HEK293 (cell line): ENCODE results near the gene ZFYVE28.
A peak's percentile ranks its signal among the peaks of the same experiment; 100 is the strongest.

ENCODE experiments used
- CTCF ChIA-PET: fragments of 350-600 bp; formaldehyde crosslinking; extraction: SDS; loops from one replicate; lab custom pipeline; 2021; ENCODE audit warnings: antibody characterized with exemption; lab: Yijun Ruan, JAX
- POLR2A ChIA-PET: fragments of 300-600 bp; formaldehyde crosslinking; extraction: SDS; loops from one replicate; lab custom pipeline; 2020; ENCODE audit warnings: antibody characterized with exemption, inconsistent platforms; lab: Yijun Ruan, JAX
- H3K27ac ChIP-seq: fragments of 200-500 bp; sonication (Bioruptor generic); 2 replicates; pipeline ENCODE4 v1.5.1; 2014; ENCODE audit warnings: low read depth, low read length, control low read depth, inconsistent platforms; ENCODE audit errors: extremely low read depth
- H3K36me3 ChIP-seq, 2 experiments: fragments of 200-500 bp in 1 of 2; sonication (Bioruptor generic) in 1 of 2; 1 replicate in 1 of 2; 2 replicates in 1 of 2; pipeline ENCODE4 v1.5.1; 2014 to 2017; ENCODE audit warnings: inconsistent platforms in 2 of 2, low read length in 2 of 2; ENCODE audit not compliant: control insufficient read depth in 2 of 2, insufficient read depth in 1 of 2
- H3K4me1 ChIP-seq: fragments of 200-500 bp; sonication (Bioruptor generic); 2 replicates; pipeline ENCODE4 v1.5.1; 2014; ENCODE audit warnings: mild to moderate bottlenecking, low read length, inconsistent platforms; ENCODE audit not compliant: control insufficient read depth, insufficient read depth
- H3K4me3 ChIP-seq: 2 replicates; pipeline ENCODE4 v1.5.1; 2011; ENCODE audit warnings: low read depth, mild to moderate bottlenecking, control low read depth, low read length, moderate library complexity
- H3K9me3 ChIP-seq: fragments of 200-500 bp; sonication (Bioruptor generic); 2 replicates; pipeline ENCODE4 v1.5.1; 2014; ENCODE audit warnings: low read depth, low read length, inconsistent platforms; ENCODE audit not compliant: control insufficient read depth, insufficient read depth
- FEZF1 ChIP-seq: fragments of 450-650 bp; formaldehyde crosslinking; IDR thresholded peaks from 2 replicates; pipeline ENCODE4 v1.5.1; 2016; ENCODE audit warnings: missing biosample characterization, missing genetic modification characterization
- GLI2 ChIP-seq: fragments of 450-650 bp; formaldehyde crosslinking; IDR thresholded peaks from 2 replicates; pipeline ENCODE4; 2017; ENCODE audit warnings: missing biosample characterization, missing genetic modification characterization, low read depth, borderline replicate concordance
- GLIS2 ChIP-seq: fragments of 450-650 bp; formaldehyde crosslinking; IDR thresholded peaks from 2 replicates; pipeline ENCODE4 v1.5.1; 2016; ENCODE audit warnings: missing biosample characterization, missing genetic modification characterization
- MYNN ChIP-seq: fragments of 450-650 bp; formaldehyde crosslinking; IDR thresholded peaks from 2 replicates; pipeline ENCODE4 v1.5.1; 2016; ENCODE audit warnings: missing biosample characterization, missing genetic modification characterization, borderline replicate concordance
- SCRT2 ChIP-seq: fragments of 450-650 bp; formaldehyde crosslinking; IDR thresholded peaks from 2 replicates; pipeline ENCODE4 v1.5.1; 2016; ENCODE audit warnings: missing biosample characterization, missing genetic modification characterization
- TRIM28 ChIP-seq: IDR thresholded peaks from 2 replicates; pipeline ENCODE4 v1.6.1; 2011; ENCODE audit warnings: low read length, control low read depth, borderline replicate concordance
- ZBTB7A ChIP-seq: fragments of 450-650 bp; formaldehyde crosslinking; IDR thresholded peaks from 2 replicates; pipeline ENCODE4 v1.5.1; 2016; ENCODE audit warnings: low read depth, missing biosample characterization, missing genetic modification characterization
- ZFP3 ChIP-seq: fragments of 450-650 bp; formaldehyde crosslinking; IDR thresholded peaks from 2 replicates; pipeline ENCODE4 v1.5.1; 2016; ENCODE audit warnings: low read depth, missing biosample characterization, missing genetic modification characterization
- ZNF16 ChIP-seq: fragments of 450-650 bp; formaldehyde crosslinking; IDR thresholded peaks from 2 replicates; pipeline ENCODE4 v1.5.1; 2016; ENCODE audit warnings: low read depth, missing biosample characterization, missing genetic modification characterization
- ZNF184 ChIP-seq: fragments of 450-650 bp; IDR thresholded peaks from 2 replicates; pipeline ENCODE4 v1.5.1; 2018; ENCODE audit warnings: missing biosample characterization, mild to moderate bottlenecking, missing genetic modification characterization
- ZNF19 ChIP-seq: fragments of 450-650 bp; formaldehyde crosslinking; IDR thresholded peaks from 2 replicates; pipeline ENCODE4; 2016; ENCODE audit warnings: missing biosample characterization, missing genetic modification characterization, low read depth
- ZNF239 ChIP-seq: fragments of 450-650 bp; formaldehyde crosslinking; IDR thresholded peaks from 2 replicates; pipeline ENCODE4 v1.5.1; 2016; ENCODE audit warnings: missing biosample characterization, missing genetic modification characterization
- ZNF292 ChIP-seq: fragments of 450-650 bp; formaldehyde crosslinking; IDR thresholded peaks from 2 replicates; pipeline ENCODE4 v1.5.1; 2016; ENCODE audit warnings: low read depth, missing biosample characterization, missing genetic modification characterization, borderline replicate concordance
- ZNF548 ChIP-seq: fragments of 450-650 bp; formaldehyde crosslinking; IDR thresholded peaks from 2 replicates; pipeline ENCODE4 v1.5.1; 2016; ENCODE audit warnings: missing biosample characterization, missing genetic modification characterization
- ZNF626 ChIP-seq: fragments of 450-650 bp; sonication (Bioruptor Pico); formaldehyde crosslinking; IDR thresholded peaks from 2 replicates; pipeline ENCODE4 v1.5.1; 2018; ENCODE audit warnings: missing biosample characterization, missing genetic modification characterization, inconsistent platforms
- ZNF629 ChIP-seq: fragments of 450-650 bp; formaldehyde crosslinking; IDR thresholded peaks from 2 replicates; pipeline ENCODE4 v1.5.1; 2017; ENCODE audit warnings: missing biosample characterization, missing genetic modification characterization
- ZNF670 ChIP-seq: fragments of 450-650 bp; formaldehyde crosslinking; IDR thresholded peaks from 2 replicates; pipeline ENCODE4 v1.5.1; 2016; ENCODE audit warnings: missing biosample characterization, missing genetic modification characterization, low read depth
- ZXDB ChIP-seq: fragments of 450-650 bp; formaldehyde crosslinking; IDR thresholded peaks from 2 replicates; pipeline ENCODE4 v1.5.1; 2016; ENCODE audit warnings: missing biosample characterization, missing genetic modification characterization
- TF ChIP-seq, protein P1 (sequence below): fragments of 450-650 bp; formaldehyde crosslinking; IDR thresholded peaks from 2 replicates; pipeline ENCODE4 v1.5.1; 2017; ENCODE audit warnings: missing biosample characterization, missing genetic modification characterization
- TF ChIP-seq, protein P2 (sequence below): fragments of 450-650 bp; formaldehyde crosslinking; IDR thresholded peaks from 2 replicates; pipeline ENCODE4 v1.5.1; 2016; ENCODE audit warnings: missing biosample characterization, missing genetic modification characterization
- TF ChIP-seq, protein P3 (sequence below): fragments of 450-650 bp; formaldehyde crosslinking; IDR thresholded peaks from 2 replicates; pipeline ENCODE4 v1.5.1; 2016; ENCODE audit warnings: missing biosample characterization, missing genetic modification characterization
- TF ChIP-seq, protein P4 (sequence below): fragments of 450-650 bp; formaldehyde crosslinking; IDR thresholded peaks from 2 replicates; pipeline ENCODE4 v1.5.1; 2016; ENCODE audit warnings: missing biosample characterization, missing genetic modification characterization

Gene ZFYVE28

DNA sequence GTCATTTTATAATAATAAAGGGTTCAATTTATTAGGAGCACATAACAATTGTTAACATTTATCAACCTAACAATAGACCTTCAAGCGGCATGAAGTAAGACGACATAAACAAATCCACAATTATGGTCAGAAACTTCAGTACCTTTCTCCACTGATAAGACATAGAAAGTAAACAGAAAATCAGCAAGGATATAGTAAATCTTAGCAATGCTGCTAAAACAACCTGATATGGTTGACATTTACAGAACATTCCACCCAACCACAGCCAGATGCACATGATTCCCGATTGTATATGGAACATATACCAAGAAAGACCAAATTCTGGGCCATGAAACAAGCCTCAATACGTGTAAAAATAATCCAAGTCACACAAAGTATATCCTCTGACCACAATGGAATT, 71.3 kb downstream of the ZFYVE28 start:
- TF ChIP-seq ZNF239 = no peak
- TF ChIP-seq, protein P1, sequence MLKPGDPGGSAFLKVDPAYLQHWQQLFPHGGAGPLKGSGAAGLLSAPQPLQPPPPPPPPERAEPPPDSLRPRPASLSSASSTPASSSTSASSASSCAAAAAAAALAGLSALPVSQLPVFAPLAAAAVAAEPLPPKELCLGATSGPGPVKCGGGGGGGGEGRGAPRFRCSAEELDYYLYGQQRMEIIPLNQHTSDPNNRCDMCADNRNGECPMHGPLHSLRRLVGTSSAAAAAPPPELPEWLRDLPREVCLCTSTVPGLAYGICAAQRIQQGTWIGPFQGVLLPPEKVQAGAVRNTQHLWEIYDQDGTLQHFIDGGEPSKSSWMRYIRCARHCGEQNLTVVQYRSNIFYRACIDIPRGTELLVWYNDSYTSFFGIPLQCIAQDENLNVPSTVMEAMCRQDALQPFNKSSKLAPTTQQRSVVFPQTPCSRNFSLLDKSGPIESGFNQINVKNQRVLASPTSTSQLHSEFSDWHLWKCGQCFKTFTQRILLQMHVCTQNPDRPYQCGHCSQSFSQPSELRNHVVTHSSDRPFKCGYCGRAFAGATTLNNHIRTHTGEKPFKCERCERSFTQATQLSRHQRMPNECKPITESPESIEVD (tag by site-specific recombination) = 0 out of 2 replicates have a peak, but pooled peaks have one; percentile 27
- TF ChIP-seq FEZF1 (tag by site-specific recombination) = peak; percentile 64
- 0 out of 2 replicates have a peak, but pooled peaks have one; percentile 22 for TF ChIP-seq TRIM28
- TF ChIP-seq ZNF184 (tag by site-specific recombination) = no peak
- Histone ChIP-seq H3K27ac (no peak overlapping the region), H3K9me3 (no peaks in the 10 kb centered on the region), H3K4me1 (no peaks in the 10 kb centered on the region), H3K4me3 (no peak overlapping the region), H3K36me3 (no peaks in the 10 kb centered on the region)
- ChIA-PET POLR2A (no interaction called here), CTCF (no interaction called here)

DNA sequence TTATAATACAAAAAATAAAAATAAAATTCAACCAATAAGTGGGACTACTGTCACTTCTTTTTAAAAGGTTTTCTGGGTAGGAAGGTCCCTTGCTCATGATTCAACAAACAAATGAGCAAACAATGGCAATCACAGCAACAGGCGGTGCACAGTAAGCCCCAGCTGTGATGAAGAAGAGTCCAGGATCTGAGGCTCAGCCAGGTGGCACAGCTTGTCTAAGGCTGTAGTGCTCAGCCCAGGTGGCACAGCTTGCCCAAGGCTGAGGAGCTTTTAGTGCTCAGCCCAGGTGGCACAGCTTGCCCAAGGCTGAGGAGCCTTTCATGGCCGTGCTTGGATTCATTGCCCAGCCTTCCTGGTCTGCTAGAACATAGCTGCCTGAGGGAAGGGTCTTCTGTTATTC, 75.0 kb downstream of the ZFYVE28 start:
- ChIA-PET POLR2A (no interaction called here), CTCF (no interaction called here)
- Histone ChIP-seq H3K36me3 (no peaks in the 10 kb centered on the region), H3K27ac (no peak overlapping the region), H3K9me3 (no peaks in the 10 kb centered on the region), H3K4me3 (no peak overlapping the region), H3K4me1 (no peaks in the 10 kb centered on the region)
- TF ChIP-seq ZNF670 (no peak), SCRT2 (tag by site-specific recombination) (no peak), ZFP3 (tag by site-specific recombination) (no peak), ZNF629 (no peak)
- TF ChIP-seq, protein P2, sequence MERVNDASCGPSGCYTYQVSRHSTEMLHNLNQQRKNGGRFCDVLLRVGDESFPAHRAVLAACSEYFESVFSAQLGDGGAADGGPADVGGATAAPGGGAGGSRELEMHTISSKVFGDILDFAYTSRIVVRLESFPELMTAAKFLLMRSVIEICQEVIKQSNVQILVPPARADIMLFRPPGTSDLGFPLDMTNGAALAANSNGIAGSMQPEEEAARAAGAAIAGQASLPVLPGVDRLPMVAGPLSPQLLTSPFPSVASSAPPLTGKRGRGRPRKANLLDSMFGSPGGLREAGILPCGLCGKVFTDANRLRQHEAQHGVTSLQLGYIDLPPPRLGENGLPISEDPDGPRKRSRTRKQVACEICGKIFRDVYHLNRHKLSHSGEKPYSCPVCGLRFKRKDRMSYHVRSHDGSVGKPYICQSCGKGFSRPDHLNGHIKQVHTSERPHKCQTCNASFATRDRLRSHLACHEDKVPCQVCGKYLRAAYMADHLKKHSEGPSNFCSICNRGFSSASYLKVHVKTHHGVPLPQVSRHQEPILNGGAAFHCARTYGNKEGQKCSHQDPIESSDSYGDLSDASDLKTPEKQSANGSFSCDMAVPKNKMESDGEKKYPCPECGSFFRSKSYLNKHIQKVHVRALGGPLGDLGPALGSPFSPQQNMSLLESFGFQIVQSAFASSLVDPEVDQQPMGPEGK (tag by site-specific recombination) = no peak

DNA sequence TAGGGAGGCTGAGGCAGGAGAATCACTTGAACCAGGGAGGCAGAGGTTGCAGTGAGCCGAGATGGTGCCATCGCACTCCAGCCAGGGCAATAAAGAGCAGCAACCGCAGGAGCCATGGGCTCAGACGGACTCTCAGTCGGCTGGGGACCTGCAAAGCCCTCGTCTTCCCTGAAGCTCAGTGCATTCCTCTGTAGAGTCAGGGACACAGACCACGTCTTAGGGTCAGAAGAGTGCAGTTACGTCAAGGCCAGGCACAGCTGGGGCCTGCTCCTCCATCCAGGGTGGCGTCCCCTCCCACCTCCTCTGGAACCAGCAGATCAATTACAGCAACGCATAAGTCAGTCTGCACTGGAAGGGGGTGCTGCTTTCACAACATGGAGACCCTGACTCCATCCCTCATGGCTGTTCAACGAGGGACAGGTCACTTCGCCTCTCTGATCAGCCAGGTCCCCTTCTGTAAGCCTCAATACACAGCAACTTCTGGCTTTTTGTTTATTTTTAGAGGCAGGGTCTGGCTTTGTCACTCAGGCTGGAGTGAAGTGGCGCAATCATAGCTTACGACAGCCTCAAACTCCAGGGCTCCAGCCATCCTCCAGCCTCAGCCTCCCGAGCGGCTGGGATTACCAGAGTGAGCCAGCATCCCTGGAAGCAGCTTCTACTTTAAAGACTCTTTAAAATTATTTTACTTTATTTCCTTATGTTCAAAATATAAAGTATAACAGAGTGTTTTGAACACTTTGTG, 76.4 kb downstream of the ZFYVE28 start:
- no peaks in the 10 kb centered on the region for H3K36me3 ChIP-seq
- POLR2A ChIA-PET = no interaction called here
- H3K27ac ChIP-seq = no peak overlapping the region
- H3K9me3 ChIP-seq = no peaks in the 10 kb centered on the region
- no peak overlapping the region for H3K4me3 ChIP-seq
- no peak for TF ChIP-seq GLI2 (tag by site-specific recombination)
- no peak for TF ChIP-seq ZNF16
- TF ChIP-seq ZNF548 (tag by site-specific recombination) = no peak
- TF ChIP-seq GLIS2 (tag by site-specific recombination) = no peak
- no peak for TF ChIP-seq ZNF626 (tag by site-specific recombination)
- TF ChIP-seq ZBTB7A (tag by site-specific recombination) = no peak
- no peak for TF ChIP-seq ZXDB (tag by site-specific recombination)
- TF ChIP-seq MYNN (tag by site-specific recombination) = no peak
- TF ChIP-seq, protein P3, sequence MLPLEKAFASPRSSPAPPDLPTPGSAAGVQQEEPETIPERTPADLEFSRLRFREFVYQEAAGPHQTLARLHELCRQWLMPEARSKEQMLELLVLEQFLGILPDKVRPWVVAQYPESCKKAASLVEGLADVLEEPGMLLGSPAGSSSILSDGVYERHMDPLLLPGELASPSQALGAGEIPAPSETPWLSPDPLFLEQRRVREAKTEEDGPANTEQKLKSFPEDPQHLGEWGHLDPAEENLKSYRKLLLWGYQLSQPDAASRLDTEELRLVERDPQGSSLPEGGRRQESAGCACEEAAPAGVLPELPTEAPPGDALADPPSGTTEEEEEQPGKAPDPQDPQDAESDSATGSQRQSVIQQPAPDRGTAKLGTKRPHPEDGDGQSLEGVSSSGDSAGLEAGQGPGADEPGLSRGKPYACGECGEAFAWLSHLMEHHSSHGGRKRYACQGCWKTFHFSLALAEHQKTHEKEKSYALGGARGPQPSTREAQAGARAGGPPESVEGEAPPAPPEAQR = no peak
- TF ChIP-seq ZNF292 = no peak
- TF ChIP-seq, protein P4, sequence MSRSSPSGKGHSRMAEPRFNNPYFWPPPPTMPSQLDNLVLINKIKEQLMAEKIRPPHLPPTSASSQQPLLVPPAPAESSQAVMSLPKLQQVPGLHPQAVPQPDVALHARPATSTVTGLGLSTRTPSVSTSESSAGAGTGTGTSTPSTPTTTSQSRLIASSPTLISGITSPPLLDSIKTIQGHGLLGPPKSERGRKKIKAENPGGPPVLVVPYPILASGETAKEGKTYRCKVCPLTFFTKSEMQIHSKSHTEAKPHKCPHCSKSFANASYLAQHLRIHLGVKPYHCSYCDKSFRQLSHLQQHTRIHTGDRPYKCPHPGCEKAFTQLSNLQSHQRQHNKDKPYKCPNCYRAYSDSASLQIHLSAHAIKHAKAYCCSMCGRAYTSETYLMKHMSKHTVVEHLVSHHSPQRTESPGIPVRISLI = no peak
- no peak for TF ChIP-seq ZNF19 (tag by site-specific recombination)
- CTCF ChIA-PET = no interaction called here
- no peaks in the 10 kb centered on the region for H3K4me1 ChIP-seq
